Measurements from ENCODE around the gene MN1. TPM values are rescaled to one million over a fixed set of nuclear protein-coding genes. Genes with fewer than 3 reads are reported as not detected.

Gene MN1
- total RNA-seq, 2 experiments from 2014 or later = 0.27 to 0.28 TPM

- Mint-ChIP-seq H3K9me3 (peaks cover 2% of the 10 kb centered on the region), H3K27ac (no peak overlapping the region), H3K27me3 (peaks cover 28% of the 10 kb centered on the region), H3K4me3 (no peak overlapping the region), H3K36me3 (ENCODE audit: low read depth) (no peaks in the 10 kb centered on the region), H3K4me1 (ENCODE audit: low read depth) (no peaks in the 10 kb centered on the region)
- Histone ChIP-seq H3K27me3 (ENCODE audit: control insufficient read depth in 1 of 2, insufficient read depth in 2 of 2, low read length in 2 of 2) (no peaks in the 10 kb centered on the region), H3K4me1 (ENCODE audit: insufficient read depth, low read length) (no peaks in the 10 kb centered on the region), H3K9me3 (ENCODE audit: control insufficient read depth in 1 of 2, insufficient read depth in 1 of 2, low read length in 2 of 2) (peaks cover 0 to 15% of the 10 kb centered on the region in 2 experiments), H3K36me3 (ENCODE audit: insufficient read depth, low read length) (no peaks in the 10 kb centered on the region), H3K27ac (ENCODE audit: low read depth in 1 of 2, low read length in 2 of 2) (no peak overlapping the region), H3K4me3 (ENCODE audit: low read length) (no peak overlapping the region)
- ChIA-PET POLR2A (interaction anchor here (0.7 kb wide), 1 partner anchor 54 kb away, joined by 3 read pairs; no protein-coding TSS in a partner anchor), CTCF (no interaction called here)
- no peak for ATAC-seq (ENCODE audit: poor library complexity)
- intact Hi-C loops (cut with DNase I, micrococcal nuclease) = no loop called here
- TF ChIP-seq CTCF (IDR thresholded peaks at IDR 0.05) = no peak
- DNase-seq = no peak
Measured at GRCh38 chr22:27706489-27706888, 95.1 kb downstream of the MN1 start.

- no peak overlapping the region for H3K27ac Mint-ChIP-seq
- no peak for DNase-seq
- H3K4me3 Mint-ChIP-seq = no peak overlapping the region
- no peaks in the 10 kb centered on the region for H3K27me3 ChIP-seq (ENCODE audit: control insufficient read depth in 1 of 2, insufficient read depth in 2 of 2, low read length in 2 of 2)
- POLR2A ChIA-PET = no interaction called here
- no peak for ATAC-seq (ENCODE audit: poor library complexity)
- H3K9me3 ChIP-seq (ENCODE audit: control insufficient read depth in 1 of 2, insufficient read depth in 1 of 2, low read length in 2 of 2) = peaks cover 0 to 16% of the 10 kb centered on the region in 2 experiments
- H3K27ac ChIP-seq (ENCODE audit: low read depth in 1 of 2, low read length in 2 of 2) = no peak overlapping the region
- no peaks in the 10 kb centered on the region for H3K36me3 Mint-ChIP-seq (ENCODE audit: low read depth)
- H3K9me3 Mint-ChIP-seq = peaks cover 2% of the 10 kb centered on the region
- H3K4me1 ChIP-seq (ENCODE audit: insufficient read depth, low read length) = no peaks in the 10 kb centered on the region
- CTCF ChIA-PET = no interaction called here
- no peaks in the 10 kb centered on the region for H3K36me3 ChIP-seq (ENCODE audit: insufficient read depth, low read length)
- intact Hi-C loops (cut with DNase I, micrococcal nuclease) = no loop called here
- no peaks in the 10 kb centered on the region for H3K4me1 Mint-ChIP-seq (ENCODE audit: low read depth)
- peaks cover 18% of the 10 kb centered on the region for H3K27me3 Mint-ChIP-seq
- H3K4me3 ChIP-seq (ENCODE audit: low read length) = no peak overlapping the region
- no peak for TF ChIP-seq CTCF (IDR thresholded peaks at IDR 0.05)
Measured at GRCh38 chr22:27705408-27706080, 96.0 kb downstream of the MN1 start.

GRCh38 chr22:27704581-27704980 is 97.0 kb downstream of the MN1 start:
- H3K4me1 ChIP-seq (ENCODE audit: insufficient read depth, low read length) = no peaks in the 10 kb centered on the region
- no peak overlapping the region for H3K4me3 ChIP-seq (ENCODE audit: low read length)
- no peak for TF ChIP-seq CTCF (IDR thresholded peaks at IDR 0.05)
- CTCF ChIA-PET = no interaction called here
- Mint-ChIP-seq H3K4me3 (no peak overlapping the region), H3K27ac (no peak overlapping the region), H3K36me3 (ENCODE audit: low read depth) (no peaks in the 10 kb centered on the region), H3K27me3 (peaks cover 9% of the 10 kb centered on the region), H3K4me1 (ENCODE audit: low read depth) (no peaks in the 10 kb centered on the region), H3K9me3 (peaks cover 2% of the 10 kb centered on the region)
- no peaks in the 10 kb centered on the region for H3K27me3 ChIP-seq (ENCODE audit: control insufficient read depth in 1 of 2, insufficient read depth in 2 of 2, low read length in 2 of 2)
- no peak for DNase-seq
- no peak for ATAC-seq (ENCODE audit: poor library complexity)
- intact Hi-C loops (cut with DNase I, micrococcal nuclease) = no loop called here
- peaks cover 0 to 22% of the 10 kb centered on the region in 2 experiments for H3K9me3 ChIP-seq (ENCODE audit: control insufficient read depth in 1 of 2, insufficient read depth in 1 of 2, low read length in 2 of 2)
- POLR2A ChIA-PET = no interaction called here
- no peak overlapping the region for H3K27ac ChIP-seq (ENCODE audit: low read depth in 1 of 2, low read length in 2 of 2)
- H3K36me3 ChIP-seq (ENCODE audit: insufficient read depth, low read length) = no peaks in the 10 kb centered on the region
